DOHH2 (cell line): ENCODE results near the gene ESX1.

ENCODE experiments used
- H3F3A ChIP-seq: fragments of 200-600 bp; sonication (generic), shearing (Covaris generic); 2 replicates; pipeline ENCODE4 v1.6.0; 2016; ENCODE audit warnings: antibody characterized with exemption, mild to moderate bottlenecking; ENCODE audit not compliant: control insufficient read depth, insufficient read depth
- H3K27ac ChIP-seq: fragments of 200-600 bp; sonication (generic); 2 replicates; pipeline ENCODE4 v1.5.1; 2014; ENCODE audit warnings: low read depth, mild to moderate bottlenecking, low read length, moderate library complexity
- H3K27me3 ChIP-seq: fragments of 200-600 bp; sonication (generic); 2 replicates; pipeline ENCODE4 v1.6.1; 2014; ENCODE audit warnings: mild to moderate bottlenecking, low read length, mixed read lengths; ENCODE audit not compliant: control insufficient read depth
- H3K36me3 ChIP-seq: fragments of 200-600 bp; sonication (generic); 2 replicates; pipeline ENCODE4 v1.6.1; 2014; ENCODE audit warnings: mild to moderate bottlenecking, low read length, moderate library complexity, mixed read lengths; ENCODE audit not compliant: control insufficient read depth
- H3K4me1 ChIP-seq: fragments of 200-600 bp; sonication (generic); 2 replicates; pipeline ENCODE4 v1.6.1; 2014; ENCODE audit warnings: mild to moderate bottlenecking, low read length, mixed read lengths; ENCODE audit not compliant: control insufficient read depth
- H3K4me2 ChIP-seq: fragments of 200-600 bp; sonication (generic); 2 replicates; pipeline ENCODE4 v1.6.0; 2014; ENCODE audit warnings: mild to moderate bottlenecking, low read length, moderate library complexity
- H3K4me3 ChIP-seq: fragments of 200-600 bp; sonication (generic); 2 replicates; pipeline ENCODE4 v1.5.1; 2014; ENCODE audit warnings: mild to moderate bottlenecking, low read length, mixed read lengths
- H3K79me2 ChIP-seq: fragments of 200-600 bp; sonication (generic); 2 replicates; pipeline ENCODE4 v1.6.1; 2014; ENCODE audit warnings: mild to moderate bottlenecking, low read length, mixed read lengths; ENCODE audit not compliant: control insufficient read depth
- H3K9me2 ChIP-seq: fragments of 200-600 bp; sonication (generic); replicated peaks from 2 replicates; pipeline ENCODE4 v1.6.1; 2014; ENCODE audit warnings: mild to moderate bottlenecking, low read length, mixed read lengths; ENCODE audit not compliant: control insufficient read depth
- H3K9me3 ChIP-seq: fragments of 200-600 bp; sonication (generic); 2 replicates; pipeline ENCODE4 v1.6.1; 2014; ENCODE audit warnings: antibody characterized with exemption, low read length, mixed read lengths; ENCODE audit not compliant: control insufficient read depth, insufficient read depth
- H4K20me1 ChIP-seq: fragments of 200-600 bp; sonication (generic); 2 replicates; pipeline ENCODE4 v1.6.0; 2014; ENCODE audit warnings: low read depth, mild to moderate bottlenecking, antibody characterized with exemption, low read length, moderate library complexity; ENCODE audit not compliant: control insufficient read depth, insufficient read depth
- EZH2phosphoT487 ChIP-seq: fragments of 200-600 bp; sonication (generic); IDR thresholded peaks from 2 replicates; pipeline ENCODE4 v1.6.1; 2017; ENCODE audit warnings: borderline replicate concordance, mild to moderate bottlenecking, antibody characterized with exemption, low read length, moderate library complexity, mixed read lengths
- TF ChIP-seq, protein P1 (sequence below): fragments of 200-600 bp; sonication (generic); IDR thresholded peaks from one replicate; pipeline ENCODE4 v1.5.1; 2014; ENCODE audit warnings: antibody characterized with exemption, mild to moderate bottlenecking, low read depth, low read length; ENCODE audit not compliant: poor library complexity, severe bottlenecking

The ESX1 gene

GRCh38 chrX:104288269-104288668 lies 33.5 kb upstream of the ESX1 start:
- Histone ChIP-seq H3K4me2 (no peak overlapping the region), H3K27ac (no peak overlapping the region), H3K4me1 (no peaks in the 10 kb centered on the region), H3K9me3 (no peaks in the 10 kb centered on the region), H4K20me1 (no peaks in the 10 kb centered on the region), H3K4me3 (no peak overlapping the region), H3F3A (no peaks in the 10 kb centered on the region), H3K27me3 (no peaks in the 10 kb centered on the region), H3K36me3 (no peaks in the 10 kb centered on the region), H3K9me2 (no peaks in the 10 kb centered on the region), H3K79me2 (no peaks in the 10 kb centered on the region)
- TF ChIP-seq, protein P1, sequence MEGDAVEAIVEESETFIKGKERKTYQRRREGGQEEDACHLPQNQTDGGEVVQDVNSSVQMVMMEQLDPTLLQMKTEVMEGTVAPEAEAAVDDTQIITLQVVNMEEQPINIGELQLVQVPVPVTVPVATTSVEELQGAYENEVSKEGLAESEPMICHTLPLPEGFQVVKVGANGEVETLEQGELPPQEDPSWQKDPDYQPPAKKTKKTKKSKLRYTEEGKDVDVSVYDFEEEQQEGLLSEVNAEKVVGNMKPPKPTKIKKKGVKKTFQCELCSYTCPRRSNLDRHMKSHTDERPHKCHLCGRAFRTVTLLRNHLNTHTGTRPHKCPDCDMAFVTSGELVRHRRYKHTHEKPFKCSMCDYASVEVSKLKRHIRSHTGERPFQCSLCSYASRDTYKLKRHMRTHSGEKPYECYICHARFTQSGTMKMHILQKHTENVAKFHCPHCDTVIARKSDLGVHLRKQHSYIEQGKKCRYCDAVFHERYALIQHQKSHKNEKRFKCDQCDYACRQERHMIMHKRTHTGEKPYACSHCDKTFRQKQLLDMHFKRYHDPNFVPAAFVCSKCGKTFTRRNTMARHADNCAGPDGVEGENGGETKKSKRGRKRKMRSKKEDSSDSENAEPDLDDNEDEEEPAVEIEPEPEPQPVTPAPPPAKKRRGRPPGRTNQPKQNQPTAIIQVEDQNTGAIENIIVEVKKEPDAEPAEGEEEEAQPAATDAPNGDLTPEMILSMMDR: no peak
- no peak for TF ChIP-seq EZH2phosphoT487

- no peak overlapping the region for H3K27ac ChIP-seq
Measured at GRCh38 chrX:104285201-104285600, 30.5 kb upstream of the ESX1 start.

DNA sequence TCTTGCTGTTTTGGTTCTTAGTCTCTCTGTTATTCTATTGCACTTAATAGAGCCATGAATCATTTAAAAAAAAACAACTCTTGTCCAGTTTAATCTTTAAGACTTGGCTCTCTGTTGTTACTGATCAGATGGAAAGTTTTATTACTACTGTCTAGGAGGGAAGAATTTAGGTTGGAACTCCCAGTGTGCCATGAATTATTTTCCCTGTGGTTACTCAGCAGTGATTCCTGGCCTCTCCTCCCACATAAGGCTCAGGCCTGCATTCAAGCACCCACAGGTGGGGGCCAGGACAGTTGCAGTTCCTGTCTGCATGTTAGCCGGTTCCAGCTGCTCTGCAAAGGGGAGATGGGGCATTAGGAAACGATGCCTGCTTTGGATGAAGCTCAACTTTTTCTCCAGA lies 29.8 kb upstream of the ESX1 start:
- TF ChIP-seq, protein P1: no peak
- no peak for TF ChIP-seq EZH2phosphoT487
- Histone ChIP-seq H4K20me1 (no peaks in the 10 kb centered on the region), H3K4me2 (no peak overlapping the region), H3K27ac (no peak overlapping the region), H3K27me3 (peaks cover 3% of the 10 kb centered on the region; the same call in 1 of the 2 replicates), H3K79me2 (no peaks in the 10 kb centered on the region), H3K36me3 (no peaks in the 10 kb centered on the region), H3K4me3 (no peak overlapping the region), H3K4me1 (no peaks in the 10 kb centered on the region), H3F3A (no peaks in the 10 kb centered on the region), H3K9me3 (no peaks in the 10 kb centered on the region), H3K9me2 (no peaks in the 10 kb centered on the region)

More at GRCh38 chrX:104285201-104285600, 30.5 kb upstream of the ESX1 start:
- H3K4me1 ChIP-seq: no peaks in the 10 kb centered on the region
- H3K9me3 ChIP-seq: no peaks in the 10 kb centered on the region
- H3F3A ChIP-seq: no peaks in the 10 kb centered on the region
- H3K36me3 ChIP-seq: no peaks in the 10 kb centered on the region
- H3K79me2 ChIP-seq: no peaks in the 10 kb centered on the region
- H4K20me1 ChIP-seq: no peaks in the 10 kb centered on the region
- no peak overlapping the region for H3K4me3 ChIP-seq
- TF ChIP-seq, protein P1: no peak
- no peak for TF ChIP-seq EZH2phosphoT487
- H3K27me3 ChIP-seq: peaks cover 3% of the 10 kb centered on the region; the same call in 1 of the 2 replicates
- no peak overlapping the region for H3K4me2 ChIP-seq
- no peaks in the 10 kb centered on the region for H3K9me2 ChIP-seq
